ENCODE results near the gene ELP6. TPM values are rescaled to one million over a fixed set of nuclear protein-coding genes. Genes with fewer than 3 reads are reported as not detected.
A peak's percentile ranks its signal among the peaks of the same experiment; 100 is the strongest.

The ELP6 gene, protein sequence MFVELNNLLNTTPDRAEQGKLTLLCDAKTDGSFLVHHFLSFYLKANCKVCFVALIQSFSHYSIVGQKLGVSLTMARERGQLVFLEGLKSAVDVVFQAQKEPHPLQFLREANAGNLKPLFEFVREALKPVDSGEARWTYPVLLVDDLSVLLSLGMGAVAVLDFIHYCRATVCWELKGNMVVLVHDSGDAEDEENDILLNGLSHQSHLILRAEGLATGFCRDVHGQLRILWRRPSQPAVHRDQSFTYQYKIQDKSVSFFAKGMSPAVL
- 32.6 TPM for polyA plus RNA-seq (2013, experiment 1 of 2)
- polyA plus RNA-seq (2013, experiment 2 of 2): 31.1 TPM

DNA sequence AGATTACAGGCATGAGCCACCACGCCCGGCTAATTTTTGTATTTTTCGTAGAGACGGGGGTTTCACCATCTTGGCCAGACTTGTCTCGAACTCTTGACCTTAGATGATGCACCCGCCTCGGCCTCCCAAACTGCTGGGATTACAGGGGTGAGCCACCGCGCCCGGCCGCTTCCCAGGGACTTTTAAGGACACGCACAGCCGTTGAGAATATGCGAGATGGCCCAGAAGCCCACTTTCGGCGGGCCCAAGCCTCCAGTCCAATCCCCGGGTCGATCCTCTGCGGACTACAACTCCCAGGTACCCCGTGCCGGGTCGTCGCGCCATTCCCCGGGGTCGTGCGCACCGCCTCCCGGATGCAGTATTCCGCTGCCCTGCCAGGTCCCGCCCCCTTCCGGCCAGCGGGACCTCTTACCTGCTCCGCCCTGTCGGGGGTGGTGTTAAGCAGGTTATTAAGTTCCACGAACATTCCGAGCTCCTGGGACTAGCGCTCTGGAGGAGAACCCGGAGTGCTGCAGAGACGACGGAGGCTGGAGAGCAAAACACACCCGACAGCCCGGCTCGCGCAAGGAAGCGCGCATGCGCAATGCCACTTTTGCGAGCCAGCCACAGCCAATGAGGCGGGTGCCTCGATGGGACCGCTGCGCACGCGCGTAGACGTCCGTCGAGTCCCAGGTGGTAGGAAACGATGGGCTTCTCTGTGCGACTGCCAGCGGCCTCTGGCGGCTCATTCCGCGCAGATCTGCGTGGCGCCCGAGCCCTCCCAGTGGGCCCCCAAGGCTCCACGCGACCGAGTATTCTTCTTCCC is at the start of gene ELP6:
TSS of gene ELP6 (minus strand) at position 588 of the 805 bp plus-strand sequence. CDS start at position 466, 122 bp downstream.
- peak; percentile 98 for DNase-seq
- H2BK120ac ChIP-seq (ENCODE audit: low read depth, low read length): no peak within 1 kb of the TSS
- peaks cover 11% of the 10 kb centered on the region for H3K79me2 ChIP-seq (ENCODE audit: control insufficient read depth, insufficient read depth, low read length)
- H3K56ac ChIP-seq (ENCODE audit: low read length): peak within 1 kb of the TSS; percentile 94
- WGBS (ENCODE audit: extremely low coverage, insufficient coverage, low lambda C conversion rate): no CpG with 5 or more reads among the region's 71 CpGs
- H4K5ac ChIP-seq (ENCODE audit: low read length): no peak within 1 kb of the TSS
- no peak within 1 kb of the TSS for H2BK15ac ChIP-seq (replicated peaks; ENCODE audit: low read depth)
- H3K4me2 ChIP-seq (ENCODE audit: low read length): peak within 1 kb of the TSS; percentile 91
- peaks cover 2% of the 10 kb centered on the region for H3K36me3 ChIP-seq (ENCODE audit: control insufficient read depth, insufficient read depth, low read length)
- peak within 1 kb of the TSS; percentile 96 for H3K27ac ChIP-seq (ENCODE audit: low read depth, low read length)
- H3K23ac ChIP-seq (ENCODE audit: low read length): peak within 1 kb of the TSS; percentile 94
- peak within 1 kb of the TSS; percentile 86 for H3K4ac ChIP-seq (ENCODE audit: low read depth, low read length)
- peak within 1 kb of the TSS; percentile 98 for H3K9ac ChIP-seq (ENCODE audit: low read length)
- H4K8ac ChIP-seq (ENCODE audit: low read depth, low read length): peak within 1 kb of the TSS; percentile 96
- no peak within 1 kb of the TSS for H2AK5ac ChIP-seq (ENCODE audit: low read length)
- H3K4me3 ChIP-seq (ENCODE audit: low read length): peak within 1 kb of the TSS; percentile 93
- H3K18ac ChIP-seq (ENCODE audit: low read length): peak within 1 kb of the TSS; percentile 42
- H2BK5ac ChIP-seq (ENCODE audit: low read length): peak within 1 kb of the TSS; percentile 93
- H3K4me1 ChIP-seq (ENCODE audit: control insufficient read depth, low read depth, low read length): no peaks in the 10 kb centered on the region
- peaks cover 9% of the 10 kb centered on the region for H3K79me1 ChIP-seq (ENCODE audit: low read length)
- H3K27me3 ChIP-seq (ENCODE audit: insufficient read depth, low read length, poor library complexity): no peaks in the 10 kb centered on the region

DNA sequence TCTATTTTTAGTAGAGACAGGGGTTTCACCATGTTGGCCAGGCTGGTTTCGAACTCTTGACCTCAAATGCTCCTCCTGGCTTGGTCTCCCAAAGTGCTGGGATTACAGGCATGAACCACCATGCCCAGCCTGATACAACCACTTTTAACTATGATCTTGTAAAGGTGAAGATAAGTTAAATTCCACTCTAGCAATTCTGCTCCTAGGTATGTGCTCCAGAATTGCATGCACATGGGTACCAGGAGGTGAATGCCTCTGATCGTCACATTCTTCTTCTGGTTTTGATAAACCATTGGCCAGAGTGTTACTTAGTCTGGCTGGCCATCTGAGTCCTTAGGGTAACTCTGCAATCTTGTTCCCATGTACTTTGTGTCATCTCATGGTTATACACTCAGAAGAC is 42.8 kb upstream of the ELP6 start:
- Histone ChIP-seq H4K5ac (ENCODE audit: low read length) (no peak overlapping the region), H3K4ac (ENCODE audit: low read depth, low read length) (no peak overlapping the region), H3K27ac (ENCODE audit: low read depth, low read length) (no peak overlapping the region), H3K9ac (ENCODE audit: low read length) (no peak overlapping the region), H4K8ac (ENCODE audit: low read depth, low read length) (no peak overlapping the region), H3K23ac (ENCODE audit: low read length) (no peak overlapping the region), H3K4me2 (ENCODE audit: low read length) (no peak overlapping the region), H3K27me3 (ENCODE audit: insufficient read depth, low read length, poor library complexity) (no peaks in the 10 kb centered on the region), H3K56ac (ENCODE audit: low read length) (no peak overlapping the region), H3K4me1 (ENCODE audit: control insufficient read depth, low read depth, low read length) (no peaks in the 10 kb centered on the region), H3K4me3 (ENCODE audit: low read length) (no peak overlapping the region), H3K18ac (ENCODE audit: low read length) (no peak overlapping the region), H3K79me2 (ENCODE audit: control insufficient read depth, insufficient read depth, low read length) (no peaks in the 10 kb centered on the region), H2BK15ac (replicated peaks; ENCODE audit: low read depth) (no peak overlapping the region), H2BK5ac (ENCODE audit: low read length) (no peak overlapping the region), H3K36me3 (ENCODE audit: control insufficient read depth, insufficient read depth, low read length) (no peaks in the 10 kb centered on the region), H2AK5ac (ENCODE audit: low read length) (no peak overlapping the region), H3K79me1 (ENCODE audit: low read length) (no peaks in the 10 kb centered on the region), H2BK120ac (ENCODE audit: low read depth, low read length) (no peak overlapping the region)
- WGBS (ENCODE audit: extremely low coverage, insufficient coverage, low lambda C conversion rate): no CpG with 5 or more reads among the region's 2 CpGs
- DNase-seq: no peak

DNA sequence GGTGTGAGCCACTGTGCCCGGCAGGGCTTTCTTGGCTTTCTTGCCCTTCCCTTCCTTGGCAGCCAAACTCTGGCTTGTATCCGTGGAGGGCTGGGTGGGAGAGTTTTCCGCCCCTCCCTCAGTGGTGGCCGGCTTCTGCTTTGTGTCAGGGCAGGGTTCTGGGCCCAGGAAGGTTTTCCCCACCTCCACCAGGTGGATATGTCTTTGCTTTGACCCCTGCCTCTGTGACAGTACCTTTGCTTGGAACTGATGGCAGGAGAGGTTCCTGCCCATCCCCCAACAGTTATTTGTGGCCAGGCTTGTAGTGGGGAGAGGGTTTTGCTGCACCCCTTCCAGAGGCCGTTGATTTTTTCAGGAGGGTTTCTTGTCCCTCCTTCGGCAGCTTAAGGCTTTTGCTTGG is 40.8 kb upstream of the ELP6 start:
- Histone ChIP-seq H3K36me3 (ENCODE audit: control insufficient read depth, insufficient read depth, low read length) (no peaks in the 10 kb centered on the region), H2BK120ac (ENCODE audit: low read depth, low read length) (no peak overlapping the region), H4K5ac (ENCODE audit: low read length) (no peak overlapping the region), H3K56ac (ENCODE audit: low read length) (no peak overlapping the region), H3K4ac (ENCODE audit: low read depth, low read length) (no peak overlapping the region), H3K9ac (ENCODE audit: low read length) (no peak overlapping the region), H3K27ac (ENCODE audit: low read depth, low read length) (no peak overlapping the region), H3K18ac (ENCODE audit: low read length) (no peak overlapping the region), H3K23ac (ENCODE audit: low read length) (no peak overlapping the region), H3K79me2 (ENCODE audit: control insufficient read depth, insufficient read depth, low read length) (no peaks in the 10 kb centered on the region), H2BK15ac (replicated peaks; ENCODE audit: low read depth) (no peak overlapping the region), H3K4me2 (ENCODE audit: low read length) (no peak overlapping the region), H3K27me3 (ENCODE audit: insufficient read depth, low read length, poor library complexity) (no peaks in the 10 kb centered on the region), H2AK5ac (ENCODE audit: low read length) (no peak overlapping the region), H3K4me3 (ENCODE audit: low read length) (no peak overlapping the region), H2BK5ac (ENCODE audit: low read length) (no peak overlapping the region), H4K8ac (ENCODE audit: low read depth, low read length) (no peak overlapping the region), H3K4me1 (ENCODE audit: control insufficient read depth, low read depth, low read length) (no peaks in the 10 kb centered on the region), H3K79me1 (ENCODE audit: low read length) (no peaks in the 10 kb centered on the region)
- no peak for DNase-seq
- WGBS (ENCODE audit: extremely low coverage, insufficient coverage, low lambda C conversion rate): no CpG with 5 or more reads among the region's 6 CpGs

DNA sequence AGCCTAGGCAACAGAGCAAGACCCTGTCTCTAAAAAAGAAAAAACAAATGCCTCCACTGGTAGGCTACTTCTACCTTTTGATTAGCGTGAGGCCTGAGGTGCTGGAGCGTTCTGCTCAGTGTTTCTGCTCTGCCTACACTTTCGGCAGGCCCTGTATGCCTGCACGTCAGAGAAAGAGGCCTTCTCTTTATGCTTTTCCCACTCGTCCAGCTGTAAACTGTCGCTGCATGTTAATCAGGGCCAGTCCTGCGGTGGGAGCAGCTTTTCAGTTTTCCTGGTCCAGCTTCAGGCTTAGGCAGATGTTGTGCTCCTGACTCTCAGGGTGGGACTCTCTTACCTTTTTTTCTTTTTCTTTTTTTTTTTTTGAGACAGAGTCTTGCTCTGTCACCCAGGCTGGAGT is 39.9 kb upstream of the ELP6 start:
- H3K23ac ChIP-seq (ENCODE audit: low read length): no peak overlapping the region
- H2BK15ac ChIP-seq (replicated peaks; ENCODE audit: low read depth): no peak overlapping the region
- no peak overlapping the region for H3K18ac ChIP-seq (ENCODE audit: low read length)
- H4K5ac ChIP-seq (ENCODE audit: low read length): no peak overlapping the region
- no peak overlapping the region for H2BK5ac ChIP-seq (ENCODE audit: low read length)
- DNase-seq: no peak
- no peak overlapping the region for H3K56ac ChIP-seq (ENCODE audit: low read length)
- H2AK5ac ChIP-seq (ENCODE audit: low read length): no peak overlapping the region
- no CpG with 5 or more reads among the region's 7 CpGs for WGBS (ENCODE audit: extremely low coverage, insufficient coverage, low lambda C conversion rate)
- no peaks in the 10 kb centered on the region for H3K27me3 ChIP-seq (ENCODE audit: insufficient read depth, low read length, poor library complexity)
- no peak overlapping the region for H3K27ac ChIP-seq (ENCODE audit: low read depth, low read length)
- H3K79me1 ChIP-seq (ENCODE audit: low read length): no peaks in the 10 kb centered on the region
- H2BK120ac ChIP-seq (ENCODE audit: low read depth, low read length): no peak overlapping the region
- H3K4me2 ChIP-seq (ENCODE audit: low read length): no peak overlapping the region
- no peaks in the 10 kb centered on the region for H3K36me3 ChIP-seq (ENCODE audit: control insufficient read depth, insufficient read depth, low read length)
- no peaks in the 10 kb centered on the region for H3K79me2 ChIP-seq (ENCODE audit: control insufficient read depth, insufficient read depth, low read length)
- no peak overlapping the region for H3K4me3 ChIP-seq (ENCODE audit: low read length)
- H3K4ac ChIP-seq (ENCODE audit: low read depth, low read length): no peak overlapping the region
- H3K4me1 ChIP-seq (ENCODE audit: control insufficient read depth, low read depth, low read length): no peaks in the 10 kb centered on the region
- H3K9ac ChIP-seq (ENCODE audit: low read length): no peak overlapping the region
- no peak overlapping the region for H4K8ac ChIP-seq (ENCODE audit: low read depth, low read length)

DNA sequence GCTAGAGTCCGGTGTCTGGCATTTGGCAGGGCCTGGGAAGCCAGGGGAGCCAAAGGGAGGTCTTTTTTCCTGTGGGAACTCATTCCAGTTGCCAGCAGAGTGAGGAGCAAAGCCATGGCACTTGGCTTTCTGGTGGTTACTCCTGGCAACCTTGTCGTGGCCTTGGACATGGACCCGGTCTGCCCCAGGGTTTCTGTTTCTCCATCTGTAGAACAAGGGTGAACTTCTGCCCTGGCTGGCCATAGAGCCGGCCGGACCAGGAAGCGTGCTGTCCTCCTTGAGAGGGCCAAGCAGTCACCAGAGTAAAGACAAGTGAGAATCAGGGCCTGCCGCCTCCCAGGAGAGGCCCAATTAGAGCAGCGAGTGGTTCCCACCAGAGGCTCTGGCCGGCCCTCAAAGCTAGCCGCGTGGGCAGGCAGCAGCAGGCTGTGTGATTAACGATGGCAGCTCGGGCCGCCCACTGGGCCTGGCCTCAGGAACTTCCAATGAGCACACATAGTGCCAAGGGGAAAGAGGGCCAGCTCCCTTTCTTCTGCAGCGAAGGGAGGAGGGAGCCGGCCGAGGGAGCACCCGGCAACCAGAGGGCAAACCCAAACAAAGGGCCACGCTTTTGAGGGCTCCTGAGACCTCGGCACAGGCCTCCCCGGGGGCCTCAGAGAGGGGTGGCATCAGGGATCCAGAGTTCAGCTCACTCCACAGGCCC is 29.1 kb upstream of the ELP6 start:
- Histone ChIP-seq H3K4me1 (ENCODE audit: control insufficient read depth, low read depth, low read length) (no peaks in the 10 kb centered on the region), H4K5ac (ENCODE audit: low read length) (no peak overlapping the region), H3K9ac (ENCODE audit: low read length) (no peak overlapping the region), H3K27ac (ENCODE audit: low read depth, low read length) (no peak overlapping the region), H3K79me1 (ENCODE audit: low read length) (no peaks in the 10 kb centered on the region), H2AK5ac (ENCODE audit: low read length) (no peak overlapping the region), H2BK5ac (ENCODE audit: low read length) (no peak overlapping the region), H3K79me2 (ENCODE audit: control insufficient read depth, insufficient read depth, low read length) (no peaks in the 10 kb centered on the region), H3K23ac (ENCODE audit: low read length) (no peak overlapping the region), H3K4me3 (ENCODE audit: low read length) (no peak overlapping the region), H3K36me3 (ENCODE audit: control insufficient read depth, insufficient read depth, low read length) (no peaks in the 10 kb centered on the region), H2BK15ac (replicated peaks; ENCODE audit: low read depth) (no peak overlapping the region), H2BK120ac (ENCODE audit: low read depth, low read length) (no peak overlapping the region), H4K8ac (ENCODE audit: low read depth, low read length) (no peak overlapping the region), H3K56ac (ENCODE audit: low read length) (no peak overlapping the region), H3K27me3 (ENCODE audit: insufficient read depth, low read length, poor library complexity) (no peaks in the 10 kb centered on the region), H3K18ac (ENCODE audit: low read length) (no peak overlapping the region), H3K4me2 (ENCODE audit: low read length) (no peak overlapping the region), H3K4ac (ENCODE audit: low read depth, low read length) (no peak overlapping the region)
- WGBS (ENCODE audit: extremely low coverage, insufficient coverage, low lambda C conversion rate): no CpG with 5 or more reads among the region's 21 CpGs
- DNase-seq: no peak
